GM19023 (cell line): ENCODE data around the gene FHOD3.

Source experiments
- ATAC-seq: cut with Tn5 transposase; IDR thresholded peaks from one replicate; pipeline ENCODE4 v1.9.1; 2021; ENCODE audit warnings: mild to moderate bottlenecking, moderate library complexity; ENCODE audit not compliant: unreplicated experiment

Gene FHOD3

DNA sequence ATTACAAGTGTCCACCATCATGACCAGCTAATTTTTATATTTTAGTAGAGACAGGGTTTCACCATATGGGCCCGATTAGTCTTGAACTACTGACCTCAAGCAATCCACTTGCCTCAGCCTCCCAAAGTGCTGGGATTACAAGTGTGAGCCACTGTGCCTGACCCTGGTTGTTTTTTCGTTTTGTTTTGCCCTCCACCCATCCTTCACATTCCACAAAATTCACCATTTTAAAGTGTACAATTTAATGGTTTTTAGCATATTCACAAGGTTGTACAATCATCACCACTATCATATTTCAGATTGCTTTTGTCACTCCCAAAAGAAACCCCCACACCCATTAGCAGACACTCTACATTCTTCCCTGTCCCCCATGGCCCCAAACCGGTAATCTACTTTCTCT lies 316.3 kb downstream of the FHOD3 start:
- ATAC-seq = no peak

DNA sequence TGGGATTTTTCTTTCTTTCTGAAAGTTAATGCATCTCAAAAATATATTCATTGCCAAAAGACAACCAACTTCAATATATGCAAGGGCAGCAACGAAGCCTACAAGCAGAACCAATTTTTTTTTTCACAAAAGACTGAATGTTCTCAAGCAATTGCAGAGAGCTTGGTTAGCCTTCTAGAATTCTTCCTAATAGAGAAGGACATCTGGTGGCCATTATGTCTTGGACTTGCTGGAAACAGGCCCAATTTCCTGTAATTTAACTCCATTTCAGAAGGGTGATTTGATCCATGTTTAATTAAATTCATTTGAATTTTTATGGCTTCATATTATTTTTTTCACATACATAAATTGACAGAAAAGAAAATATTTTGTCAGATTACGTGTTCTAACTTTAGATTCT lies 323.3 kb downstream of the FHOD3 start:
- no peak for ATAC-seq

- no peak for ATAC-seq
These were observed 325.1 kb downstream of the FHOD3 start for GRCh38 chr18:36622610-36623009.

- no peak for ATAC-seq
These were observed 325.6 kb downstream of the FHOD3 start for GRCh38 chr18:36623091-36623490.

- no peak for ATAC-seq
These were observed 326.2 kb downstream of the FHOD3 start for GRCh38 chr18:36623681-36624190.

DNA sequence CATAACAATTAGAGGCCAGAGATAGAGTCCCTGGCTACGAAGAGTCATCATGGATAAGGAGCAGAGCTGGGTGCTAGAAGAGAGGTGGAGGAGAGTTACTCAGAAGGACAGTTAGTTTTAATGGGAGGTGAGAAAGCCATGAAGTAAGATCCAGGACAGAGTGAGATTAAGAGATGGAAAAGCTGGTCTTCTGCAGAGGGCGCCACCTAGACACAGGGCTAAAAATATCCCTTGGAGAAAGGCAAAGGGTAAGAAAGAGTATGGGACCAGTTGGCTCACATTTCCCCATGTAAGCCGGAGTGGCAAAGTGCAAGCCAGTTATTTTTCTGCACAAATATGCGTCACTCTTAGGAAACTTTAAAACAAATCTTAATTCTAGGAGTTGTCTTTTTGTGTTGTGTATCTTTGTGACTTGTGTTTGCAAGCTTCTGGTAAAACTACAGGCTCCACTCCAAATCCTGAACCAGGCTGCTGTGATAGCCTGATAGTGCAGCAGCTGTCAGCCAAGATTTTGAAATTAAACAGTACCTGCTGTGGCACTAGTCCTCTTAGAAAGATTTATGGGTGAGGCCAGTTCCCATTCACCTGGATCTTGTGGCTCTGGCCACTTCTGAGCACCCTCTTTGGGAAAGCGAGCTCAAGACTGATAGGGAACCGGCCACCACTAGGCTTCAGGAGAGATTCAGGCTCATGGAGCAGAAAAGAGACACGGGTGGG lies 327.1 kb downstream of the FHOD3 start:
- no peak for ATAC-seq

- ATAC-seq = no peak
These were observed 327.9 kb downstream of the FHOD3 start for GRCh38 chr18:36625386-36625785.

DNA sequence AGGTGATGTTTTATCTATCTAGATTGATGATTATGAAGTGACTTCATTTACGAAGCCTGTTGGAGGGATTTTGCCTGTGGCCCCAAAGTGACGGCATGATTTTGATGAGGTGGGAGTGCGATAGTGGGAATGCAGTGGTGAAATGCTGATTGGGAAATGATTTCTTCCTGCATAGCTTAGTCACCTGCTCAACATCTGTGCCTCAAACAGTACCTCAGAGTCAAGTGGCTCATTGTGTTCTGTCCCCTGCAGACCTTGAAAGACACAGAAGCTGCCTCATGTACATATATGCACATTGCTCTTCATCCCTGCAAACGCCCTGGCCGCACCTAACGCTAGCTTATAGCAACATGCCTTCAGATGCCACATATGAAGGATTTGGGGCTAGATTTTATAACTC lies 330.1 kb downstream of the FHOD3 start:
- no peak for ATAC-seq

- ATAC-seq = no peak
These were observed 331.1 kb downstream of the FHOD3 start for GRCh38 chr18:36628435-36629137.

DNA sequence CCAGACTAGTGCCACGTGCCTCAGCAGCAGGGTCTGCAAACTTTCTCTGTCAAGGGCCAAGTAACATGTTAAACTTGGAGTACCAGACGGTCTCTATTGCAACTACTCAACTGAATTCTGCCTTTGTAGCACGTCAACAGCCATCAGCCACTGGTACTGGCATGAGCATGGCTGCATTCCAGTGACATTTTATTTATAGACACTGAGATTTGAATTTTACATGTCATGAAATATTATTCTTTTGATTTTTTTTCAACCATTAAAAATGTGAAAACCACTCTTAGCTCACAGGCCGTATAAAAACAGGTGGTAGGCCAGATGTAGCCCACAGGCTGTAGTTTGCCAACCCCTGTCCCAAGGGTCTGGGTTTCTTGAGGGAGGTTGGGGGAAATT lies 331.6 kb downstream of the FHOD3 start:
- no peak for ATAC-seq

DNA sequence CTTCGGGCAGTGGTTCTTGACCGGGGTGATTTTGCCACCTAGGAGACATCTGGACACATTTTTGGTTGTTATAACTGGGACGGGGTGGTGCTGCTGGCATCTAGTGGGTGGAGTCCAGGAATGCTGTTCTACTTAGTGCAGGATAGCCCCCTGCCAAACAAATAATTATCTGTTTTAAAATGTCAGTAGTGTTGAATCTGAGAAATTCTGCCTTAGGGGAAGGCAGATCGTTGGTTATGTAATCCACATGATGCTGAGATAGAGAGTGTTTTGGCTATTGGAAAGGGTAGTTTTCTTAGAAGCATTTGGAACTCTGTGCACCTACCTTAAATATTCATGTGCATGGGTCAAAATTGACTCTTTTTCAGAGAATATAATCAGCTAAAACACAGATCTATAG lies 332.3 kb downstream of the FHOD3 start:
- no peak for ATAC-seq

DNA sequence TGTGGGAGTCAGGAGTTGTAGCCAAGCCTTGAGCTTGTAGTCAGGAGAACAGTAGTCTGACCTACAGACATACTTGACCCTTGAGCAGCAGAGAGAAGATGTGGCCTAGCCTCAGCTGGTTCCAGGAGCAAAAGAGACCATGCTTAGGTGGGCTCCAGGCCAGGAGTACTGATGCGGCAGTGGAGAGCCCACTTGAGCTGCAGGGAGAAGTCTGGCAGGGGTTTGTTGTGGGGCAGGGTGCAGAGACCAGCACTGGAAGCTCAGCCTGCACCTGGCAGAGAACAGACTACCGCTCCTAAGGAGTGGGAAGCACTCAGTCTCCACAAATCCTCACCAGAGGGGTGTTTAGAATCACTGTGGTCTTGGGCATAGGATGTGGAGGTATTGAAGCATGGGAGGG lies 333.4 kb downstream of the FHOD3 start:
- ATAC-seq = no peak

- no peak for ATAC-seq
These were observed 336.5 kb downstream of the FHOD3 start for GRCh38 chr18:36633961-36634412.

- no peak for ATAC-seq
These were observed 337.2 kb downstream of the FHOD3 start for GRCh38 chr18:36634573-36635216.

DNA sequence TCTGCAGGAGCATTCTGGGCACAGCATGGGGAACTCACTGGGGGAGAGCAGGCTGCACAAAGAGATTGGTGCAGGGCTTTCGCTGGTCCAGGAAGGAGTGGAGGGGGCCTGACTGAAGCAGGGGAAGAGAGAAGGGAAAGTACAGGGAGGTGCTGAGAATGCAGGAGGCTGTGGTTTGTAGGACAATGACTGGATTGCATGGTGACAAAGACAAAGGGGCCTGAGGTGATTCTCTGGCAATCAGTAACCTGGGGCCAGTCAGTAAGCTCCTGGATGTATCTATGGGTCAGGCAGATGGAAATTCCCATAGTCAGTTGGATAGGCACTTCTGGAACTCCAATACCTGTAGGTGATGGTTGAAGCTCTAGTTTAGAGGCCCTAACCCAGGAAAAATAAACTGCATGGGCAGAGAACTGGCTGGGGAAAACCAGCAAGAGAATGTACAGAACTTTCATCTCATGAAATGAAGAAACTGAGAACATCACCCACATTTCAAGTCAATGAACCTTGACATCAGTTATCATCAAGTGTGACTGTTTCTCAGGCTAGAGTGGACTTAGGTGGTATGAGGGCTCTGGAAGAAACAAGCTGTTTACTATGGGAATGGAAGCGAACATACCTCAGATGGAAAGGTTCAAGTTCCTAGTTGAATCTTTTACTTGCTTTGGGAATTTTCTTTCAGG lies 338.0 kb downstream of the FHOD3 start:
- ATAC-seq = peak; percentile 29

DNA sequence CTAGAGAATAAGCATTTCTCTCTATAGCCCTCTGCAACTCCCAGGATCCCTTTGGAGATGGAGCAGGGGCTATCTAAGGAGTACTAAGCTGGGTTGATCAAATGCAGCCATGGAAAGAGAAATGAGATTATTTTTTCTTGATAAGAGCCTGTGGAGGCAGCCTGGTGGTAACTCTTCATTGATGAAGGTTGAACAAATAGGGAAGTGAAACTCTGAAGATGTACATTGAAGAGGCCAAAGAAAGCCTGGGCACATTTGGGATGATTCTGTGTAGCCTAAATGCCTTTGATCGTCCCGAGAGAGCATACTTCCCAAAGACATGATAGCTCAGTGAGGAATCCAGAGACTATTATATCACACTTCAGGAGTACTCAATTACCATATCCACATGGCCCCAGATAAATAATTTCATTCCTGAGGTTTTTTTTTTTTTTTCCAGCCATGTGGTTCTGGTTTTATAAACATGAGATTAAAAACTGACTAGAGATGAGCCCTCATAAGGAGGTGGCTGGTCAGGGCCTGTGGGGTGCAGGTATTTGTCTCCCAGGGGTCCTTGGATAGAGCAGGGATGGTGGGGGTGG lies 338.8 kb downstream of the FHOD3 start:
- ATAC-seq = peak; percentile 12

DNA sequence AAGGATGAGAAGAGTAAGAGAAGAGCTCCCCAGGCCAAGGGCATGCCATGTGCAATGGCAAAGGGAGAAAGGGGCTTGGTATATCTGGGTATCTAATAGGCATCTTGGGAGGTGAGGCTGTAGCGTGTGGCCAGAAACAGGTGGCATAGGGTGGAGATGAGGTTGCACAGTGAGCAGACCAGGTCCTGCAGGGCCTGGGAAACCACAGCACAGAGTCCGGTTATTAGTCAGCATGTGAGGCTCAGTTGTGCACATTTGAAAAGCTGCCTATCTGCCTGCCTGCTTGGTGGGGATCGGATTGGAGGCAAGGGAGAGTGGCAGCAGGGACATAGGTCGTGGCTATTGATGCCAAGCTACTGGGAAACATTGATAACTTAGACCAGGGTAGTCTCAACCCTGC lies 340.7 kb downstream of the FHOD3 start:
- peak; percentile 92 for ATAC-seq

DNA sequence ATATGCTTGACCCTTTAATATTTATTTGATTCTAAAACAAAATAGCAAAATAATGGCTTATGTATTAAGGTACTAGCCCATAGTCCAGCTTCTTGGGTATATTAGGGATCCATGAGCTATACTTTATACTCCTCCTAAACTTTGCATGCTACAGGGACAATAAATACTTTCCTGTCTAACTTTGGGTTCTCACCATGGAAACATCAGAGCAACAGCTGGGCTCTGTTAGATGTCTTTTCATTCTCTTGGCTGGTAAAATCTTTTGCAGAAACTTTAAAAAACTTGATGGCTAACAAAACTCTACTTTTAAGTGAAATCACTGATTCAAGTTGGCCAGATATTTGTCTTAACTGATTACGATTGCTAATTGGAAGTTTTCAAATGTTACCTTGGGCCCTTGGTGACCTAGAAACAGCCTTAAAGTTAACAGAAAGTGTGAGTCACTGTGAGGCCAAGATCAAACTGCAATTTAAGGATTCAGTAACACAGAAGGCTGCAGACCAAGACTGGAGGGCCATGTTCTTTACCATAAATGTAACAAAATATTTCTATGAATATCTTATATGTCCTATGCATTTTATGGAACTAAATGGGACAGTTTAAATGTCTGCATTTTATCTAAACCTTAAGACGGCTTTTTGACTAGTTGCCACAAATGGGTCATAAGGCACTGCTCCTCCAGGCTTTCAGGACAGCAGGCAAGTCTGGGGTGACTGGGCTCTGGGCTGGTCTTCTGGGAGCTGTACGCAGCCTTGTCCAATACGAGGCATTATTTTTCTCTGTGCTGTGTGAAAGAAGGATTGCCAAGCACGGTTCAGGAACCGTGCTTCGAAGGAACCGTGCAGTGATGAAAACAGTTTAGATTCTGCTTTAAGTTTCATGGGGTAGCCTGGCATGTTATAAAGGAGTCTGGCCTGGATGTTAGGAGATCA lies 342.8 kb downstream of the FHOD3 start:
- no peak for ATAC-seq

GRCh38 chr18:36643061-36643460 lies 345.5 kb downstream of the FHOD3 start:
- no peak for ATAC-seq

DNA sequence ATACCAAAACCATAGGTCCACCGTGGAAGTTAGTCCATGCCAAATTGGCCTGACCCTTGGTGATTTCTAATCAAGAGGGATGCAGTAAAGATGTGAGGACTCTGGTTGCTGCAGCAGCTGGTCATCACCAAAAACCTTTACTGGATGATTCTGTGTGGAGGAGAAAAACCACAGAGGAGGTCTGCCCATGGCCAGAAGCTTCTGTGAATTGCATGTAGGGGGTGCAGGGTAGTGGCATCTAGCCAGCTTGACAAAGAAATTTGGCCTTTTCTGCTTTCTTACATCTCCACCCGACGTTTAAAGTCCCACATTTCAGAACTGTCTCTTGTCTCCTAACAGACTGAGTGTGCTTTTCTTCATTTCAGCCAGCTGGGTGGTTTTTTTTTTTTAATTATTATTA lies 351.3 kb downstream of the FHOD3 start:
- ATAC-seq = no peak
